Fibroblast of skin of right biceps (primary cell): ENCODE results near the gene PDAP1.
"Not testable (repeated sequence)": the region's sequence is repeated elsewhere in the genome, so short reads cannot be mapped to it uniquely, and the experiment has no call there.

ENCODE experiments used
- DNase-seq: peaks from one replicate; pipeline ENCODE4 v3.0.0-alpha.2; 2013

PDAP1 gene

DNA sequence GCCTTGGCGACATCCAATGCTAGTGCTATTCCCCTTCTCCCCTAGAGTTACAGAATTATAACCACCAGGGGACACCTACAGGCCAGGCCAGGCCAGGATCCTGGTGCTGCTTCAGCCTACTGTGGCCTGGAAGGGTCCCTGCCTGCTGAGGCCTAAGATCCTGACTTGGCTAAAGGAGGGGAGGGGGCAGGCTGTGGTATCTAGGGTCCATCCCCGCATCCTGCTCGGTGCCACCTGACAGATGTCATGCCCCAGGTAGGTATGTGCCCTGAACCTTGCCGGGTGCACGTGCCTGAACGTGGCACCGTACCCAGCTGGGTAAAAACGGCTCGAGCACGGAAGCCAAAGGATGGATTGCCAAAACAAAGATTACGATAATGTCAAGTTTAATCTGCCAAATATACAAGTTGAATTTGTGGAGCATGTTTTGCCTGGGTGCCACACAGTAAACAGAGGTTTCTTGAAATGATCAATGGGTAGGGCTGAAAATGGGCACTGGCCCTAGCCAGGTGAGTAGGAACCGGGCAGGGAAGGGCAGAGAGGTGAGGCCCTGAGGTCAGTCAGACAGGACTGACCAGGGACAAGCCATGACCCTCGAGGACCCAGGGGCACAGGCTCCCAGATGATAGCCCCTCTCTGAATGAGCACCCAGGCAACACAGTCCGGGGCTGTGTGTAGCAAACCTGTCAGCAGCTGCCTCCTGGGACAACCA is 12.6 kb downstream of the PDAP1 start:
- DNase-seq = no peak

- no peak for DNase-seq
Observed at GRCh38 chr7:99394188-99394502, 14.3 kb downstream of the PDAP1 start.

- DNase-seq = no peak
Observed at GRCh38 chr7:99393355-99394187, 14.8 kb downstream of the PDAP1 start.

- peak; percentile 41 for DNase-seq
Observed at GRCh38 chr7:99392659-99393354, 15.6 kb downstream of the PDAP1 start.

DNA sequence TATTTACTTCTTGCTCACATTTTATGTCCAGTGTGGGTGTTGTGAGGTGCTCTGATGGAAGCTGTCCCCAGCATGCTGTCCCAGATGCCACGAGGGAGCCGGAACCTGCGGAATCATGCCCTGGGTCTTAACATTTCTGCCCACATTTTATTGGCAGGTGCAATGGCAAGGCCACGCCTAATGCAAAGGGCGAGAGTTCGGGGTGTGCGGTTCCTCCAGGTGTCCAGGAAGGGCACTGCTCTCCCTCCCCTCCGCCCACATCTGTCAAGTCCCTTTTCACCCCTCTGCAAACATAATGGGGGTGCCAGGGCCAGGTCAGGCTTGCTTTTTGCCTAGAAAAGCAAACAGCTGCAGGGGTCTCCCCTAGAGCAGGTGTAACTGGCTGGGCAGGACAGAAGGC is 16.4 kb downstream of the PDAP1 start:
- no peak for DNase-seq

GRCh38 chr7:99390941-99391602 is 17.3 kb downstream of the PDAP1 start:
- DNase-seq = no peak

DNA sequence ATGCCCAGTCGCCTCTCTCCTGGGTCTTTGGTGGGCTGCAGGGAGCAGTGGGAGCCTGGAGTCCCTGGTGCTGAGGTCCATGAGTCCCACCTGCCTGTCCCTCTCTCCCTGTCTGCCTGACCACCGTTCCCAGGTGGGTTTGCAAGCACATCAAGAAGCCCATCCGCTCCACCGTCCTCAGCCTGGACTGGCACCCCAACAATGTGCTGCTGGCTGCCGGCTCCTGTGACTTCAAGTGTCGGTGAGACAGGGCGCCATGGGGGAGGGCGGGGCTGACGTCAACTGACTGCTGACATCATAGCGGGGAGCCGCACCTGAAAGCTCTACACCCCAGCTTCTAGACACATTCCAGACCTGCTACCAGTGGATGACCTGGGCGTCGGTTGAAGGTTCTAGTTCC is 18.6 kb downstream of the PDAP1 start:
- no peak for DNase-seq

GRCh38 chr7:99387912-99388311 is 20.5 kb downstream of the PDAP1 start:
- DNase-seq = no peak

DNA sequence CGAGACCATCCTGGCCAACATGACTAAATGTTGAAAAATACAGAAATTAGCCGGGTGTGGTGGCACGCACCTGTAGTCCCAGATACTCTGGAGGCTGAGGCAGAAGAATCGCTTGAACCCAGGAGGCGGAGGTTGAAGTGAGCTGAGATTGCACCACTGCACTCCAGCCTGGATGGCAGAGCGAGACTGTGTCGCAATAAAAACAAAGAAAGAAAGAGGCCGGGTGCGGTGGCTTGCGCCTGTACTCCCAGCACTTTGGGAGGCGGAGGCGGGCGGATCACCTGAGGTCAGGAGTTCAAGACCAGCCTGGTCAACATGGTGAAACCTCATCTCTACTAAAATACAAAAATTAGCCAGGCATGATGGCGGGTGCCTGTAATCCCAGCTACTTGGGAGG is 21.2 kb downstream of the PDAP1 start:
- not testable (repeated sequence) for DNase-seq

DNA sequence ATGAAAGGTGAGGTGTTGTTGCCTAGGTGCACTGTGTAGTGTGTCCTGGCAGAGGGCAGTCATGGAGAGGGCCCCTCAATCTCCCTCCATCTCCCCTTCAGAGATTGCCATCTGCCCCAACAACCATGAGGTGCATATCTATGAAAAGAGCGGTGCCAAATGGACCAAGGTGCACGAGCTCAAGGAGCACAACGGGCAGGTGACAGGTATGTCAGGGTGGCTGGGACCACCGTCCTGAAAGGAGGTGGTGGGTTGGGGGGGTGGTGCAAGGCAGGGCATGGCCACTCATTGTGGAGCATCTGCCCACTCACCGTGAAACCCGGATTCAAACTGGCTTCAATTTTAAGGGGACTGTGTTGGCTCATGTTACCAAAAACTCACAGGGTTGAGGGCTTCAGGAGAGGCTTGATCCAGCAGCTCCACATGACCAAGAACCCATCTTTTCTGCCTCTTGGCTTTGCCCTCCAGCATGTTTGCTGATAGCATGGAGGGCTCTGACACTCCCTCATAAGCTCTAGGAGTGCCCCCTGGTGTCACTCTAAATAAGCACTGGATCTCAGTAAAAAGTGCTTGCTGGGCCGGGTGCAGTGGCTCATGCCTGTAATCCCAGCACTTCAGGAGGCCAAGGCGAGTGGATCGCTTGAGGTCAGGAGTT is 21.7 kb downstream of the PDAP1 start:
- DNase-seq = peak; percentile 52

- no peak for DNase-seq
Observed at GRCh38 chr7:99385564-99385963, 22.8 kb downstream of the PDAP1 start.

- DNase-seq = no peak
Observed at GRCh38 chr7:99384523-99384922, 23.9 kb downstream of the PDAP1 start.

- no peak for DNase-seq
Observed at GRCh38 chr7:99383791-99384370, 24.5 kb downstream of the PDAP1 start.

DNA sequence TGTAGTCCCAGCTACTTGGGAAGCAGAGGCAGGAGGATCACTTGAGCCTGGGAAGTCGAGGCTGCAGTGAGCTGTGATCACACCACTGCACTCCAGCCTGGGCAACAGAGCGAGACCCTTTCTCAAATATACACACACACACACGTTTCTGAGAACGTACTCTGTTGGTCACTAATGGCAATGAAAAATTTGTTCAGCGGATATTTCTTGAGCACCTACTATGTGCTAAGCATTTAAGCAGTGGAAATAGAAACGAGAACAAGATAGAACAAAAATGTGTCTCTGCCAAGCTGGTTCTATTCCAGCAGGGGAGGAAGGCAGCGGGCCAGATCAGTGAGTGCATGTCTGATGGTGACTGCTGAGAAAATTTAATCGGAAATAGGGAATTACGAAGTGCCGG is 25.2 kb downstream of the PDAP1 start:
- DNase-seq = no peak

DNA sequence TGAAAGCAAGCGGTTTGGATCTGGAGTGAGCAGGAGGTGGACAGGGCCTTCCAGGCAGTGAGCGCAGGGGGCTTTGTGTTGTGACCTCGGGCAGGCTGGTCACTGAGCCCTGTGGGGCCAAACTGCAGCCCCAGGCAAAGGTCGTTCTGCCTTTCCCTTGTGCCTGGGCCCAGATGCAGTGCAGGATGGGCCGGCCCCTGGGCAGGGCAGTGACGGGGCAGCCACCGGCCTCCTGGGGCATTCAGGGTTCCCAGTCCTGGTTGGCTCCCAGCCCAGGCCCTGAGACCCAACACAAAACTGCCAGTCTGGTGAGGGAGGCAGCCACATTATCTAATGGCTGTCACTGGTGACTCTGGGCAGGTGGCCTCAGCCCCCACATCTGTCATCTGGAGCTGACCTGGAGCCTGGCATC is 26.7 kb downstream of the PDAP1 start:
- no peak for DNase-seq

DNA sequence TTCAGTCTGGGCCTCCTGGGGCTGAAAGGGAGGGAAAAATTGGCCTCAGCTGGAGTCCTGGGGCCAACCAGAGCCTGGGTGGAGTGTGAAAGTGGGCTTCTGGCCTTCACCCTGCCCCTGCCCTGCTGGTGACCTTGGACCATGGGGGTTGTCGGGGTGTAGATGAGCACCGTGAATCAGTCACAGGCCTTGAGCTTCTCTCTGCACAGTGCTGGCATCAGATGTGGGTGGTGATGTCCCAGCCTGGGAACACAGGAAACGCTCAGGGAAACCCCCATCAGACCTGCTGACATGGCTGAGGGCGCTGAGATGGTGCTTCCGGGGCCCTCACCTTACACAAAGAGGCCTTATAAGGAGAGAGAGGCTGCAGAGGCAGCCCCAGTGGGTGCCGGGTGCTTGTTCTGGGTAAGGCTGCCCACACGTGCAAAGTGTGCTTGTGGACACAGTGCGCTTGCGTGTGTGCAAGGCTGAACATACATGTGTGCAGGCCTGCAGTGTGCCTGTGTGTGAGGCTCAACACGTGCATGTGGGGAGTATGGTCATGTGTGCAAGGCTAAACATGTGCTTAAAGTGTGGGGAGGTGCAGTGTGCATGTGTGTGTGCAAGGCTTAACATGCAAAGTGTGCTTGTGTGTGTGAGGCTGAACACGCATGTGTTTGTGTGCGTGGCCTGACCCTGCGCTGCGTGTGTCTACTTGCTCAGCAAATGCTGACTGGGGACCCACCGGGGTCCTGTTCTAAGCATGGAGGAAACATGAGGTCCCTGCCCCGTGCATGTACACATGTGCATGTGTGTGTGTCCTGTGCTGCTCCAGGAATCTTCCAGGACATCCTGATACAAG is 27.4 kb downstream of the PDAP1 start:
- DNase-seq = no peak

- peak; percentile 67 for DNase-seq
Observed at GRCh38 chr7:99380032-99380822, 28.2 kb downstream of the PDAP1 start.

DNA sequence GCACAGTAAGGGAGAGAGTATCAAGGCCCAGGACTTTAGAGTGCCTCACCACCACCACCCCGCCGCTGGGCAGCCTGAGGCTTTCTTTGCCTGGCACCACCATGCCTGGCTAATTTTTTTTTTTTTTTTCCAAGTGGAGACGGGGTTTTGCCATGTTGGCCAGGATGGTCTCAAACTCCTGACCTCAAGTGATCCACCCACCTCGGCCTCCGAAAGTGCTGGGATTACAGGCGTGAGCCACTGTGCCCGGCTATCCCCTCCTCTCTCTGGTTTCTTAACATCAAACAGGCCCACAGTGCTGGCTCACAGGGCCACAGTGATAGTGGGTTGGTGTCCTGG is 28.7 kb downstream of the PDAP1 start:
- not testable (repeated sequence) for DNase-seq

DNA sequence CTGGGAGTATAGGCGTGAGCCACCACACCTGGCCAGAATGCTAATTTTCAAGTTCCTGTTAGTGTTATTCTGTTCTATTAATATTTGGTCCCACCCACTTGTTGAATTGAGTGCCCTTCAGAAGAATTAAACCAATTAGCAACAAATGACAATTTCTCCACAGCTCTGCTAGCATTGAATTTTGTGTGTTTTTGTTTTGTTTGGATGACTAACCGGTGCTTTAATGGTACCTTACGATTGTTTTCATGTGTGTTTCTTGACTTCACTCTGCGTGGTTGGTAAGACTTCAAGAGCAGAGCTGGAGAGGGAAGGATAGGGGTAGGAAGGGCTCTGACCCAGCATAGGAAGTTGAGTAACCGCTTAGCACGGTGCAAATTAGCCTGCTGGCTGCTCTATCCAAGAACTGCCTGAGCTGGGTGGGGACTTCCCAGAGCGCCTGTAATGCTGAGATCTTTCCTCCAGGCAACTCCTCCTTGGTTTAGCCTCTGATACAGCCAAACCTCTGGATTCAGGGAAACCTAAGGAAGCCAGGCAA is 29.3 kb downstream of the PDAP1 start:
- DNase-seq = peak; percentile 81

GRCh38 chr7:99375070-99375807 is 33.2 kb downstream of the PDAP1 start:
- DNase-seq = peak; percentile 64
